Peyer's patch (tissue), 4 donors: ENCODE data around the gene CEP83. TPM values are rescaled to one million over a fixed set of nuclear protein-coding genes. Genes with fewer than 3 reads are reported as not detected.

ENCODE experiments used
- DNase-seq, 3 donors: peaks; one replicate each; pipeline ENCODE4 v3.0.0-alpha.2; 2017 to 2019
- H3K27ac ChIP-seq, 4 donors: fragments of 200-600 bp; sonication (generic); one replicate each; pipeline ENCODE4 v1.5.1; 2016 to 2019
- H3K27me3 ChIP-seq, 2 donors: fragments of 200-600 bp; sonication (generic); one replicate each; pipeline ENCODE4 v1.5.1; 2019
- H3K36me3 ChIP-seq, 3 donors: fragments of 200-600 bp; sonication (generic); one replicate each; pipeline ENCODE4 v1.5.1; 2016 to 2019
- H3K4me1 ChIP-seq, 4 donors: fragments of 200-600 bp; sonication (generic); one replicate each; pipeline ENCODE4 v1.5.1; 2016 to 2019
- H3K4me3 ChIP-seq, 4 donors: fragments of 200-600 bp; sonication (generic); 1 replicate in 3 of 4; 2 replicates in 1 of 4; pipeline ENCODE4 v1.5.1; 2016 to 2019; ENCODE audit warnings: mild to moderate bottlenecking in 1 of 4
- H3K9me3 ChIP-seq, 4 donors: fragments of 200-600 bp; sonication (generic); one replicate each; pipeline ENCODE4 v1.5.1; 2016 to 2019; ENCODE audit warnings: mild to moderate bottlenecking in 1 of 4
- CTCF ChIP-seq, 6 experiments: fragments of 450-650 bp in 4 of 6; fragments of 200-600 bp in 2 of 6; sonication (generic) in 1 of 6; IDR thresholded peaks; one replicate each; pipeline ENCODE4 v1.5.1; 2017 to 2019; ENCODE audit warnings: antibody characterized with exemption in 6 of 6, mild to moderate bottlenecking in 3 of 6, moderate library complexity in 1 of 6
- POLR2A ChIP-seq, 2 donors: fragments of 450-650 bp; IDR thresholded peaks; one replicate each; pipeline ENCODE4 v1.5.1; 2017; ENCODE audit warnings: antibody characterized with exemption in 2 of 2, mild to moderate bottlenecking in 2 of 2, moderate library complexity in 2 of 2
- total RNA-seq, 4 donors: library from RNA; depleted of rRNA; stranded (reverse); fragments of >200 nt; gene quantifications; one replicate each; pipeline ENCODE4 v1.1.0, GENCODE V29; 2016

The CEP83 gene
- total RNA-seq, 4 donors from 2014 or later = 7.2 to 69.3 (median 17.4) TPM

GRCh38 chr12:94312378-94312777 is 147.3 kb downstream of the CEP83 start:
- no peaks in the 10 kb centered on the region for H3K4me1 ChIP-seq
- no peaks in the 10 kb centered on the region for H3K9me3 ChIP-seq
- DNase-seq = no peak
- TF ChIP-seq POLR2A (IDR thresholded peaks at IDR 0.05) (no peak), CTCF (IDR thresholded peaks at IDR 0.05) (no peak)
- no peak overlapping the region for H3K27ac ChIP-seq
- H3K27me3 ChIP-seq = no peaks in the 10 kb centered on the region
- no peak overlapping the region for H3K4me3 ChIP-seq
- peaks cover 0 to 5% (median 0%) of the 10 kb centered on the region in 3 donors for H3K36me3 ChIP-seq

GRCh38 chr12:94309373-94309772 is 150.3 kb downstream of the CEP83 start:
- Histone ChIP-seq H3K9me3 (no peaks in the 10 kb centered on the region), H3K27ac (no peak overlapping the region), H3K36me3 (peaks cover 0 to 5% (median 0%) of the 10 kb centered on the region in 3 donors), H3K4me3 (no peak overlapping the region), H3K4me1 (no peaks in the 10 kb centered on the region), H3K27me3 (no peaks in the 10 kb centered on the region)
- no peak for TF ChIP-seq POLR2A (IDR thresholded peaks at IDR 0.05)
- no peak for DNase-seq

GRCh38 chr12:94308612-94309011 is 151.1 kb downstream of the CEP83 start:
- TF ChIP-seq CTCF (IDR thresholded peaks at IDR 0.05) (no peak), POLR2A (IDR thresholded peaks at IDR 0.05) (no peak)
- Histone ChIP-seq H3K4me3 (no peak overlapping the region), H3K9me3 (no peaks in the 10 kb centered on the region), H3K27ac (no peak overlapping the region), H3K36me3 (peaks cover 0 to 5% (median 0%) of the 10 kb centered on the region in 3 donors), H3K4me1 (no peaks in the 10 kb centered on the region), H3K27me3 (no peaks in the 10 kb centered on the region)
- no peak for DNase-seq

- H3K4me1 ChIP-seq = no peaks in the 10 kb centered on the region
- H3K27ac ChIP-seq = peak overlapping the region in 1 of 4 donors; percentile 34
- peaks cover 0 to 5% (median 0%) of the 10 kb centered on the region in 3 donors for H3K36me3 ChIP-seq
- H3K27me3 ChIP-seq = no peaks in the 10 kb centered on the region
- no peak for TF ChIP-seq POLR2A (IDR thresholded peaks at IDR 0.05)
- no peak for TF ChIP-seq CTCF (IDR thresholded peaks at IDR 0.05)
- H3K4me3 ChIP-seq = no peak overlapping the region
- no peaks in the 10 kb centered on the region for H3K9me3 ChIP-seq
- DNase-seq = no peak
These were observed 154.3 kb downstream of the CEP83 start for GRCh38 chr12:94305130-94305957.

- TF ChIP-seq POLR2A (IDR thresholded peaks at IDR 0.05) (no peak), CTCF (IDR thresholded peaks at IDR 0.05) (no peak)
- DNase-seq = no peak
- H3K27ac ChIP-seq = no peak overlapping the region
- no peaks in the 10 kb centered on the region for H3K27me3 ChIP-seq
- no peaks in the 10 kb centered on the region for H3K4me1 ChIP-seq
- H3K4me3 ChIP-seq = no peak overlapping the region
- H3K36me3 ChIP-seq = peaks cover 0 to 5% (median 0%) of the 10 kb centered on the region in 3 donors
- no peaks in the 10 kb centered on the region for H3K9me3 ChIP-seq
These were observed 155.1 kb downstream of the CEP83 start for GRCh38 chr12:94304566-94305061.

GRCh38 chr12:94304012-94304411 is 155.7 kb downstream of the CEP83 start:
- H3K27ac ChIP-seq = no peak overlapping the region
- TF ChIP-seq CTCF (IDR thresholded peaks at IDR 0.05) (no peak), POLR2A (IDR thresholded peaks at IDR 0.05) (no peak)
- no peaks in the 10 kb centered on the region for H3K36me3 ChIP-seq
- H3K9me3 ChIP-seq = no peaks in the 10 kb centered on the region
- DNase-seq = no peak
- H3K4me1 ChIP-seq = peaks cover 0 to 5% (median 0%) of the 10 kb centered on the region in 4 donors
- H3K4me3 ChIP-seq = no peak overlapping the region
- no peaks in the 10 kb centered on the region for H3K27me3 ChIP-seq
